DOHH2 (cell line): ENCODE data around the gene TACR2.

ENCODE experiments used
- H3F3A ChIP-seq: fragments of 200-600 bp; sonication (generic), shearing (Covaris generic); 2 replicates; pipeline ENCODE4 v1.6.0; 2016; ENCODE audit warnings: antibody characterized with exemption, mild to moderate bottlenecking; ENCODE audit not compliant: control insufficient read depth, insufficient read depth
- H3K27ac ChIP-seq: fragments of 200-600 bp; sonication (generic); 2 replicates; pipeline ENCODE4 v1.5.1; 2014; ENCODE audit warnings: low read depth, mild to moderate bottlenecking, low read length, moderate library complexity
- H3K27me3 ChIP-seq: fragments of 200-600 bp; sonication (generic); 2 replicates; pipeline ENCODE4 v1.6.1; 2014; ENCODE audit warnings: mild to moderate bottlenecking, low read length, mixed read lengths; ENCODE audit not compliant: control insufficient read depth
- H3K36me3 ChIP-seq: fragments of 200-600 bp; sonication (generic); 2 replicates; pipeline ENCODE4 v1.6.1; 2014; ENCODE audit warnings: mild to moderate bottlenecking, low read length, moderate library complexity, mixed read lengths; ENCODE audit not compliant: control insufficient read depth
- H3K4me1 ChIP-seq: fragments of 200-600 bp; sonication (generic); 2 replicates; pipeline ENCODE4 v1.6.1; 2014; ENCODE audit warnings: mild to moderate bottlenecking, low read length, mixed read lengths; ENCODE audit not compliant: control insufficient read depth
- H3K4me2 ChIP-seq: fragments of 200-600 bp; sonication (generic); 2 replicates; pipeline ENCODE4 v1.6.0; 2014; ENCODE audit warnings: mild to moderate bottlenecking, low read length, moderate library complexity
- H3K4me3 ChIP-seq: fragments of 200-600 bp; sonication (generic); 2 replicates; pipeline ENCODE4 v1.5.1; 2014; ENCODE audit warnings: mild to moderate bottlenecking, low read length, mixed read lengths
- H3K79me2 ChIP-seq: fragments of 200-600 bp; sonication (generic); 2 replicates; pipeline ENCODE4 v1.6.1; 2014; ENCODE audit warnings: mild to moderate bottlenecking, low read length, mixed read lengths; ENCODE audit not compliant: control insufficient read depth
- H3K9me2 ChIP-seq: fragments of 200-600 bp; sonication (generic); replicated peaks from 2 replicates; pipeline ENCODE4 v1.6.1; 2014; ENCODE audit warnings: mild to moderate bottlenecking, low read length, mixed read lengths; ENCODE audit not compliant: control insufficient read depth
- H3K9me3 ChIP-seq: fragments of 200-600 bp; sonication (generic); 2 replicates; pipeline ENCODE4 v1.6.1; 2014; ENCODE audit warnings: antibody characterized with exemption, low read length, mixed read lengths; ENCODE audit not compliant: control insufficient read depth, insufficient read depth
- H4K20me1 ChIP-seq: fragments of 200-600 bp; sonication (generic); 2 replicates; pipeline ENCODE4 v1.6.0; 2014; ENCODE audit warnings: low read depth, mild to moderate bottlenecking, antibody characterized with exemption, low read length, moderate library complexity; ENCODE audit not compliant: control insufficient read depth, insufficient read depth
- CTCF ChIP-seq: fragments of 200-600 bp; sonication (generic); IDR thresholded peaks from one replicate; pipeline ENCODE4 v1.5.1; 2014; ENCODE audit warnings: antibody characterized with exemption, mild to moderate bottlenecking, low read depth, low read length; ENCODE audit not compliant: poor library complexity, severe bottlenecking
- EZH2phosphoT487 ChIP-seq: fragments of 200-600 bp; sonication (generic); IDR thresholded peaks from 2 replicates; pipeline ENCODE4 v1.6.1; 2017; ENCODE audit warnings: borderline replicate concordance, mild to moderate bottlenecking, antibody characterized with exemption, low read length, moderate library complexity, mixed read lengths

The TACR2 gene

GRCh38 chr10:69416695-69417094 is at the start of gene TACR2:
Gene TACR2, minus strand, starts transcription at chr10:69416918. Its CDS starts 595 bp downstream, at chr10:69416323.
- no peak within 1 kb of the TSS for H3K4me3 ChIP-seq
- no peaks in the 10 kb centered on the region for H3K79me2 ChIP-seq
- no peaks in the 10 kb centered on the region for H3K9me2 ChIP-seq
- H3K27ac ChIP-seq, result no peak within 1 kb of the TSS
- no peaks in the 10 kb centered on the region for H3K9me3 ChIP-seq
- H3K36me3 ChIP-seq, result no peaks in the 10 kb centered on the region
- H3K4me2 ChIP-seq, result no peak within 1 kb of the TSS
- H3K4me1 ChIP-seq, result no peaks in the 10 kb centered on the region
- 0 out of 2 replicates have a peak, but pooled peaks cover 8% of the 10 kb centered on the region for H3K27me3 ChIP-seq
- no peaks in the 10 kb centered on the region for H3F3A ChIP-seq
- no peaks in the 10 kb centered on the region for H4K20me1 ChIP-seq
- TF ChIP-seq EZH2phosphoT487 (no peak), CTCF (no peak)

- no peaks in the 10 kb centered on the region for H4K20me1 ChIP-seq
- H3K79me2 ChIP-seq, result no peaks in the 10 kb centered on the region
- H3K9me3 ChIP-seq, result no peaks in the 10 kb centered on the region
- TF ChIP-seq EZH2phosphoT487 (no peak), CTCF (no peak)
- no peak overlapping the region for H3K4me2 ChIP-seq
- no peaks in the 10 kb centered on the region for H3K9me2 ChIP-seq
- H3K27ac ChIP-seq, result no peak overlapping the region
- H3K4me1 ChIP-seq, result peaks cover 6% of the 10 kb centered on the region
- no peaks in the 10 kb centered on the region for H3K36me3 ChIP-seq
- peaks cover 11% of the 10 kb centered on the region for H3K27me3 ChIP-seq
- H3K4me3 ChIP-seq, result no peak overlapping the region
- no peaks in the 10 kb centered on the region for H3F3A ChIP-seq
Observed at GRCh38 chr10:69466158-69466490, 49.4 kb upstream of the TACR2 start.

GRCh38 chr10:69465457-69466157 is 48.9 kb upstream of the TACR2 start:
- TF ChIP-seq EZH2phosphoT487 (no peak), CTCF (no peak)
- H3K79me2 ChIP-seq, result no peaks in the 10 kb centered on the region

More at GRCh38 chr10:69465457-69466157, 48.9 kb upstream of the TACR2 start:
- no peak overlapping the region for H3K4me3 ChIP-seq
- H3K9me3 ChIP-seq, result no peaks in the 10 kb centered on the region
- no peaks in the 10 kb centered on the region for H3K36me3 ChIP-seq
- H3K4me1 ChIP-seq, result peaks cover 10% of the 10 kb centered on the region
- H3K27me3 ChIP-seq, result peaks cover 9% of the 10 kb centered on the region
- no peaks in the 10 kb centered on the region for H4K20me1 ChIP-seq
- no peaks in the 10 kb centered on the region for H3F3A ChIP-seq
- no peaks in the 10 kb centered on the region for H3K9me2 ChIP-seq
- no peak overlapping the region for H3K27ac ChIP-seq
- H3K4me2 ChIP-seq, result no peak overlapping the region
